H1 (cell line): ENCODE data around the gene DFFB. TPM values are rescaled to one million over a fixed set of nuclear protein-coding genes. Genes with fewer than 3 reads are reported as not detected.

ENCODE experiments used
- CTCF ChIA-PET: fragments of 300-600 bp; sonication (Branson Sonifier 250); formaldehyde crosslinking; loops from one replicate; lab custom pipeline; 2021; ENCODE audit not compliant: partially characterized antibody; lab: Charles Lee
- POLR2A ChIA-PET: fragments of 300-600 bp; sonication (Branson Sonifier 250); formaldehyde crosslinking; loops from one replicate; lab custom pipeline; 2021; ENCODE audit warnings: inconsistent platforms; ENCODE audit not compliant: partially characterized antibody; lab: Charles Lee
- DNase-seq, 2 experiments: peaks; one replicate each; pipeline versions ENCODE4 v3.0.0 to v3.0.0-alpha.2; 2010 to 2022; ENCODE audit warnings: low spot score in 2 of 2, low read depth in 1 of 2, mixed read lengths in 1 of 2
- FAIRE-seq: peaks from 2 replicates; lab custom pipeline; 2011; peaks lifted over from hg19 to GRCh38; lab: Jason Lieb, UNC
- H2AFZ ChIP-seq: 2 replicates; pipeline ENCODE4 v1.8.1; 2012; ENCODE audit warnings: low read length, inconsistent platforms
- H2AK5ac ChIP-seq: 2 replicates; pipeline ENCODE4 v1.6.1; 2013; ENCODE audit warnings: low read depth, low read length
- H2BK120ac ChIP-seq: replicated peaks from 2 replicates; pipeline ENCODE3; 2013; ENCODE audit warnings: low read depth, low read length, inconsistent platforms
- H2BK12ac ChIP-seq: 2 replicates; pipeline ENCODE4 v1.6.1; 2013; ENCODE audit warnings: low read depth, low read length
- H2BK15ac ChIP-seq: 2 replicates; pipeline ENCODE4 v1.6.1; 2013; ENCODE audit warnings: low read length
- H2BK20ac ChIP-seq: 2 replicates; pipeline ENCODE4 v1.6.1; 2013; ENCODE audit warnings: low read length
- H2BK5ac ChIP-seq: 2 replicates; pipeline ENCODE4 v1.6.1; 2013; ENCODE audit warnings: low read depth, low read length
- H3K14ac ChIP-seq: 2 replicates; pipeline ENCODE4 v1.6.1; 2013; ENCODE audit warnings: inconsistent platforms; ENCODE audit not compliant: insufficient read length
- H3K18ac ChIP-seq: 2 replicates; pipeline ENCODE4 v1.6.1; 2013; ENCODE audit warnings: low read length; ENCODE audit errors: extremely low read depth
- H3K23ac ChIP-seq: 2 replicates; pipeline ENCODE4 v1.6.1; 2013; ENCODE audit warnings: inconsistent platforms; ENCODE audit not compliant: insufficient read length
- H3K23me2 ChIP-seq: 2 replicates; pipeline ENCODE4 v1.6.1; 2013; ENCODE audit warnings: low read depth, low read length
- H3K27ac ChIP-seq: 2 replicates; pipeline ENCODE4 v1.6.1; 2011; ENCODE audit warnings: low read depth, low read length, inconsistent platforms
- H3K27me3 ChIP-seq, 4 experiments: replicated peaks in 1 of 4; 1 replicate in 1 of 4; 2 replicates in 3 of 4; pipeline versions ENCODE4 v1.6.1 to v1.8.1; 2011 to 2013; ENCODE audit warnings: low read length in 3 of 4, mild to moderate bottlenecking in 3 of 4, inconsistent platforms in 2 of 4, mixed read lengths in 2 of 4, moderate library complexity in 1 of 4; ENCODE audit not compliant: control insufficient read depth in 3 of 4, insufficient read depth in 3 of 4; ENCODE audit errors: extremely low read depth in 1 of 4
- H3K36me3 ChIP-seq, 4 experiments: 2 replicates each; pipeline versions ENCODE4 v1.6.1 to v1.8.1; 2011 to 2013; ENCODE audit warnings: mild to moderate bottlenecking in 4 of 4, low read length in 3 of 4, moderate library complexity in 2 of 4, control low read depth in 1 of 4, inconsistent platforms in 1 of 4; ENCODE audit not compliant: insufficient read depth in 4 of 4, control insufficient read depth in 2 of 4
- H3K4ac ChIP-seq: replicated peaks from 2 replicates; pipeline ENCODE3; 2013; ENCODE audit warnings: low read length, low read depth, mixed read lengths, inconsistent platforms; ENCODE audit not compliant: insufficient read length
- H3K4me1 ChIP-seq, 4 experiments: replicated peaks in 1 of 4; 1 replicate in 1 of 4; 2 replicates in 3 of 4; pipeline versions ENCODE4 v1.6.1 to v1.8.1; 2011 to 2013; ENCODE audit warnings: low read length in 3 of 4, inconsistent platforms in 2 of 4, mixed read lengths in 1 of 4; ENCODE audit not compliant: insufficient read depth in 4 of 4, control insufficient read depth in 3 of 4
- H3K4me2 ChIP-seq, 2 experiments: 2 replicates each; pipeline versions ENCODE4 v1.6.1 to v1.8.1; 2011 to 2013; ENCODE audit warnings: low read depth in 2 of 2, low read length in 2 of 2, control low read depth in 1 of 2, inconsistent platforms in 1 of 2, mild to moderate bottlenecking in 1 of 2; ENCODE audit not compliant: insufficient read depth in 1 of 2
- H3K4me3 ChIP-seq, 4 experiments: fragments of 200-600, 300-600 bp in 1 of 4; sonication (generic), shearing (Covaris generic), sonication (Bioruptor Twin) in 1 of 4; 2 replicates each; pipeline versions ENCODE4 v1.5.1 to v1.8.1; 2011 to 2016; ENCODE audit warnings: low read length in 4 of 4, low read depth in 3 of 4, control low read depth in 2 of 4, inconsistent platforms in 2 of 4, mild to moderate bottlenecking in 2 of 4, mixed read lengths in 1 of 4, moderate library complexity in 1 of 4; ENCODE audit not compliant: insufficient read depth in 2 of 4; ENCODE audit errors: extremely low read depth in 1 of 4
- H3K56ac ChIP-seq: replicated peaks from 2 replicates; pipeline ENCODE3; 2013; ENCODE audit warnings: low read depth, mild to moderate bottlenecking, mixed read lengths, low read length, inconsistent platforms; ENCODE audit not compliant: insufficient read length
- H3K79me1 ChIP-seq: 2 replicates; pipeline ENCODE4 v1.6.1; 2013; ENCODE audit warnings: low read depth, low read length, control low read depth
- H3K79me2 ChIP-seq, 2 experiments: 2 replicates each; pipeline versions ENCODE4 v1.6.1 to v1.8.1; 2012 to 2013; ENCODE audit warnings: low read length in 2 of 2, mild to moderate bottlenecking in 2 of 2, inconsistent platforms in 1 of 2; ENCODE audit not compliant: insufficient read depth in 2 of 2, control insufficient read depth in 1 of 2
- H3K9ac ChIP-seq, 4 experiments: replicated peaks in 1 of 4; 1 replicate in 1 of 4; 2 replicates in 3 of 4; pipeline versions ENCODE4 v1.6.1 to v1.8.1; 2011 to 2013; ENCODE audit warnings: low read depth in 3 of 4, low read length in 3 of 4, control low read depth in 2 of 4, mild to moderate bottlenecking in 2 of 4, moderate library complexity in 2 of 4, inconsistent platforms in 1 of 4; ENCODE audit errors: extremely low read depth in 1 of 4
- H3K9me3 ChIP-seq, 2 experiments: 2 replicates each; pipeline versions ENCODE4 v1.6.1 to v1.8.1; 2012 to 2013; ENCODE audit warnings: mild to moderate bottlenecking in 2 of 2, moderate library complexity in 2 of 2, control low read depth in 1 of 2, inconsistent platforms in 1 of 2, low read depth in 1 of 2, low read length in 1 of 2, mixed read lengths in 1 of 2; ENCODE audit not compliant: insufficient read depth in 2 of 2
- H4K20me1 ChIP-seq, 2 experiments: replicated peaks in 1 of 2; 2 replicates each; pipeline versions ENCODE3 to v1.8.1; 2011 to 2013; ENCODE audit warnings: inconsistent platforms in 2 of 2, low read length in 2 of 2, mild to moderate bottlenecking in 1 of 2; ENCODE audit not compliant: insufficient read depth in 2 of 2, control insufficient read depth in 1 of 2
- H4K5ac ChIP-seq: 2 replicates; pipeline ENCODE4 v1.6.1; 2013; ENCODE audit warnings: low read length, low read depth, mixed read lengths, inconsistent platforms; ENCODE audit not compliant: insufficient read length
- H4K8ac ChIP-seq: 2 replicates; pipeline ENCODE4 v1.8.0; 2013; ENCODE audit warnings: mild to moderate bottlenecking, moderate library complexity, low read length, inconsistent platforms; ENCODE audit not compliant: insufficient read depth; ENCODE audit errors: extremely low read depth
- H4K91ac ChIP-seq: replicated peaks from 2 replicates; pipeline ENCODE3; 2013; ENCODE audit warnings: low read length, mixed read lengths, inconsistent platforms; ENCODE audit not compliant: insufficient read length
- BACH1 ChIP-seq: IDR thresholded peaks from 2 replicates; pipeline ENCODE4 v1.6.1; 2012; ENCODE audit warnings: low read length, improper control_type of control experiment
- CTBP2 ChIP-seq: IDR thresholded peaks from 2 replicates; pipeline ENCODE4 v1.7.0; 2011; ENCODE audit warnings: borderline replicate concordance, mild to moderate bottlenecking, moderate library complexity, mixed read lengths, low read length; ENCODE audit not compliant: insufficient read depth, insufficient read length
- GTF2F1 ChIP-seq: IDR thresholded peaks from 2 replicates; pipeline ENCODE4 v1.6.1; 2012; ENCODE audit warnings: low read depth, low read length, improper control_type of control experiment, borderline replicate concordance
- HDAC6 ChIP-seq: IDR thresholded peaks from one replicate; pipeline ENCODE4 v1.7.1; 2012; ENCODE audit warnings: low read depth, mild to moderate bottlenecking, inconsistent platforms, low read length, moderate library complexity
- MAFK ChIP-seq: IDR thresholded peaks from 2 replicates; pipeline ENCODE4 v1.6.1; 2012; ENCODE audit warnings: low read depth, mild to moderate bottlenecking, improper control_type of control experiment, low read length
- POLR2A ChIP-seq, 2 experiments: IDR thresholded peaks; 1 replicate in 1 of 2; 2 replicates in 1 of 2; pipeline ENCODE4 v1.6.1; 2011; ENCODE audit warnings: low read depth in 2 of 2, low read length in 2 of 2, mild to moderate bottlenecking in 2 of 2; ENCODE audit errors: control extremely low read depth in 1 of 2
- RNF2 ChIP-seq: fragments of 200-900, 300-1000 bp; sonication (generic); IDR thresholded peaks from 2 replicates; pipeline ENCODE4 v1.7.1; 2016; ENCODE audit warnings: borderline replicate concordance, low read depth, mild to moderate bottlenecking, antibody characterized with exemption, low read length; ENCODE audit not compliant: poor library complexity, severe bottlenecking; ENCODE audit errors: missing control alignments
- WGBS, 2 experiments: shearing (Covaris generic) in 1 of 2; methylation state at CpG; one replicate each; pipeline versions ENCODE4 v1.1.6 to v1.1.7; 2013 to 2015; ENCODE audit warnings: low lambda C conversion rate in 2 of 2, mixed read lengths in 2 of 2, inconsistent platforms in 1 of 2, low coverage in 1 of 2, missing lambda C conversion rate in 1 of 2; ENCODE audit not compliant: insufficient replicate concordance in 2 of 2, insufficient coverage in 1 of 2, insufficient read length in 1 of 2; ENCODE audit errors: extremely low coverage in 1 of 2, missing lambda C conversion rate in 1 of 2; 5-methylcytosine and 5-hydroxymethylcytosine counted together
- polyA plus RNA-seq, 7 experiments: library from polyadenylated mRNA; depleted of rRNA in 3 of 7; stranded (reverse) in 5 of 7; unstranded in 2 of 7; fragments of >200 nt in 5 of 7; fragments of 200-250 nt in 2 of 7; gene quantifications; 1 replicate in 5 of 7; 2 replicates in 1 of 7; 4 replicates in 1 of 7; pipeline versions ENCODE4 v1.2.1 to v1.2.3, GENCODE V29; 2011 to 2013; ENCODE audit warnings: missing spikeins in 2 of 7, mixed read lengths in 2 of 7
- total RNA-seq: library from RNA; stranded (reverse); fragmentation: NEBNext Ultra II Directional; extraction: Animal tissue kit (Norgen Biotek cat#: 25700); gene quantifications from 2 replicates; pipeline ENCODE4 v1.2.1, GENCODE V29; 2021
- TF ChIP-seq, protein P1 (sequence below): IDR thresholded peaks from 2 replicates; pipeline ENCODE4 v1.6.1; 2011; ENCODE audit warnings: low read depth, mild to moderate bottlenecking, low read length; ENCODE audit not compliant: insufficient read depth

Gene DFFB
- total and polyA plus RNA-seq, 2 of the 8 experiments (the other 6 are each of a cell fraction or from before 2014, with no cell fraction given) = 8.6 to 11.9 TPM

DNA sequence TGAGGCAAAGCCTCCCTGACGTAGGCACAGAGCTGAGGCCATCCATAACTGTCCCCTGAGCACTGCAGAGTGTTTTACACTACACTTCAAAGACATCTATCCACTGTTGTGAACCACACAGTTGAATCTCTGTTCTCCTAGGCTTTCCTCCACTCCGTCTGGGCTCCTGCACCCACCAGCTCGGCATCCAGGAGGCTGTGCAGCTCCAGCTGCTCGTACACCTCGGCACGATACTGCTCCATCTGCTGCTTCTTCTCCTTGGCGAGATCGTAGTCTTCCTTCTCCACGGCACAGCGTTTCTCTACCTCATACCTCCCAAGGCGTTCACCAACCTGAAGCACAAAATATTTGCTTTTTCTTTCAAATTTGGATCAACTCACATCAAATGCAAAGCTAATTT, 18.5 kb upstream of the DFFB start:
- Histone ChIP-seq H3K4me2 (no peak overlapping the region), H3K9ac (no peak overlapping the region), H2BK12ac (no peak overlapping the region), H3K79me1 (no peaks in the 10 kb centered on the region), H2BK5ac (no peak overlapping the region), H3K18ac (no peak overlapping the region), H3K79me2 (no peaks in the 10 kb centered on the region), H4K5ac (no peak overlapping the region), H3K23ac (no peak overlapping the region), H4K8ac (no peak overlapping the region), H3K56ac (no peak overlapping the region), H3K4me3 (no peak overlapping the region), H3K9me3 (peaks cover 0 to 6% of the 10 kb centered on the region in 2 experiments; a peak in 2 of 4 replicates), H3K27me3 (no peaks in the 10 kb centered on the region), H3K36me3 (peaks cover 2 to 21% (median 10%) of the 10 kb centered on the region in 4 experiments; a peak in 6 of 8 replicates), H3K27ac (no peak overlapping the region), H4K20me1 (peaks cover 0 to 2% of the 10 kb centered on the region in 2 experiments), H2AFZ (no peak overlapping the region), H3K14ac (no peak overlapping the region), H2BK20ac (no peak overlapping the region), H2BK15ac (no peak overlapping the region), H3K23me2 (no peaks in the 10 kb centered on the region), H2BK120ac (no peak overlapping the region), H2AK5ac (no peak overlapping the region), H4K91ac (no peak overlapping the region), H3K4ac (no peak overlapping the region), H3K4me1 (no peaks in the 10 kb centered on the region)
- ChIA-PET CTCF (interaction anchor here (0.6 to 4.5 kb wide), 4 partner anchors 11 to 1791 kb away, joined by 3 to 23 read pairs (median 4); no protein-coding TSS in a partner anchor), POLR2A (interaction anchor here (0.8 to 1.5 kb wide), 3 partner anchors 10 to 22 kb away, joined by 3 to 4 read pairs (median 3); no protein-coding TSS in a partner anchor)
- DNase-seq (no peak), FAIRE-seq (no peak)
- TF ChIP-seq BACH1 (no peak), POLR2A (IDR thresholded peaks at IDR 0.05; ENCODE audit: control extremely low read depth in 1 of 2, low read depth in 2 of 2, low read length in 2 of 2) (no peak), GTF2F1 (no peak), CTBP2 (no peak), MAFK (no peak), RNF2 (no peak), HDAC6 (no peak)
- TF ChIP-seq, protein P1, sequence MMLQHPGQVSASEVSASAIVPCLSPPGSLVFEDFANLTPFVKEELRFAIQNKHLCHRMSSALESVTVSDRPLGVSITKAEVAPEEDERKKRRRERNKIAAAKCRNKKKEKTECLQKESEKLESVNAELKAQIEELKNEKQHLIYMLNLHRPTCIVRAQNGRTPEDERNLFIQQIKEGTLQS = no peak
- 89% methylated on average over 11 of the region's 11 CpGs; no CpG with 5 or more reads in 1 of the 2 experiments for whole genome bisulfite sequencing, 2 experiments
